GM12865 (cell line): ENCODE results near the gene KCNA1.

Experiments
- DNase-seq: peaks from one replicate; pipeline ENCODE4 v3.0.0; 2010; ENCODE audit warnings: low read depth
- H3K4me3 ChIP-seq: 2 replicates; pipeline ENCODE4 v1.5.1; 2011; ENCODE audit warnings: mild to moderate bottlenecking, low read depth, low read length, control low read depth
- CTCF ChIP-seq: IDR thresholded peaks from 2 replicates; pipeline ENCODE4 v1.5.1; 2011; ENCODE audit warnings: low read length, control low read depth, low read depth, inconsistent platforms; ENCODE audit not compliant: insufficient read depth; ENCODE audit errors: missing control alignments

KCNA1 gene

GRCh38 chr12:4958697-4959375 is 49.1 kb downstream of the KCNA1 start:
- no peak overlapping the region for H3K4me3 ChIP-seq
- TF ChIP-seq CTCF = no peak
- no peak for DNase-seq

DNA sequence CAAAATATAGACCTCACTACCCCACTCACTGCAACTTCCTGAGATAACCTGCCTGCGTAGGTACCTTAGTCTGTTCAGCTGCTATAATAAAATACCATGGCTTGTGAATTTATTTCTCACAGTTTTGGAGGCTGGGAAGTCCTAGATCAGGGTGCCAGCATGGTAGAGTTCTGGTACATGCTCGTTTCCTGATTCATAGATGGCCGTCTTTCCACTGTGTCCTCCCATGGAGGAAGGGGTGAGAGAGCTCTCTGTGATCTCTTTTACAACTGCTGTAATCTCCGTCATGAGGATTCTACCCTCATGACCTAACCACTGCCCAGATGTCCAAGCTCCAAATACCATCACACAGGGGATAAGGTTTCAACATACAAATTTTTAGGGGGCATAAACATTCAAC is 49.7 kb downstream of the KCNA1 start:
- H3K4me3 ChIP-seq = no peak overlapping the region
- TF ChIP-seq CTCF = no peak
- DNase-seq = no peak

DNA sequence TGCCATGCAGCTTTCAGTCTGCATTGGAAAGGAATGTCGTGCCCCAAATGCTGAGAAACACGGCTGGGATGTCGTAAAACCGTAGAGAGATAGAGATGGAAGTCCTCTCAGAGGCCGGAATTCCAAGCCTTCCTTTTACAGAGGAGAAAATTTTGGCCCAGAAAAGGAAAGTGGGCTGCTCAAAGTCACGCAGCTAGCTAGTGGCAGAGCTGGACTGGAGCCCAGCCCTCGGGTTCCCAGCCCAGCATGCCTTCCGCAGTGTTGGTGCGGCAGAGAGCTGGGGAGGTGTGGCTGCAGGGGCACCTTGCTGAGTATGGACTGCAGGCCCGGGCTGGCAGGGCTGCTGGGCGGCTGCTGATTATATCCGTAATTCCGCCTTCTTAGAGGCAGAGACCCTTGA is 50.3 kb downstream of the KCNA1 start:
- TF ChIP-seq CTCF = no peak
- H3K4me3 ChIP-seq = no peak overlapping the region
- no peak for DNase-seq

DNA sequence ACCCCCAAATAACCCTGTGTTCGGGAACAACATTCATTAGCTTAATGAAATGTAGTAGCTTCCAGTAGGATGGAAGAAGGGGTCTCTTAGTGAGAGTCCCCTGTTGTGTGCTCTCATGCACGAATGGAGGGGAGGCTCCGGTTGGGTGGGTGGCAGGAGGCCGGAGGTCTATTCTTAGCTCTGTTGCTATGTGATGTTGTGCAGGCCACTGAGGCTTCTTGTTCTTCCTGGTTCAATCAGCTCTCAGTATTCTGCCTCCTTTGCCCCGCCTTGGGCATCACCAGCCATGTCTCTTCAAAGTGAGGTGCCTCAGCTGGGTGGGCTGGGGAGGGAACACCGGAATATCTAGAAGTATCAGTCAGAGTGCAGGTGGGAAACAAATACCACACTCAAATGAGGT is 50.8 kb downstream of the KCNA1 start:
- DNase-seq = peak; percentile 52
- H3K4me3 ChIP-seq = no peak overlapping the region
- no peak for TF ChIP-seq CTCF

- no peak for TF ChIP-seq CTCF
- DNase-seq = no peak
- no peak overlapping the region for H3K4me3 ChIP-seq
Observed at GRCh38 chr12:4961311-4961710, 51.6 kb downstream of the KCNA1 start.

DNA sequence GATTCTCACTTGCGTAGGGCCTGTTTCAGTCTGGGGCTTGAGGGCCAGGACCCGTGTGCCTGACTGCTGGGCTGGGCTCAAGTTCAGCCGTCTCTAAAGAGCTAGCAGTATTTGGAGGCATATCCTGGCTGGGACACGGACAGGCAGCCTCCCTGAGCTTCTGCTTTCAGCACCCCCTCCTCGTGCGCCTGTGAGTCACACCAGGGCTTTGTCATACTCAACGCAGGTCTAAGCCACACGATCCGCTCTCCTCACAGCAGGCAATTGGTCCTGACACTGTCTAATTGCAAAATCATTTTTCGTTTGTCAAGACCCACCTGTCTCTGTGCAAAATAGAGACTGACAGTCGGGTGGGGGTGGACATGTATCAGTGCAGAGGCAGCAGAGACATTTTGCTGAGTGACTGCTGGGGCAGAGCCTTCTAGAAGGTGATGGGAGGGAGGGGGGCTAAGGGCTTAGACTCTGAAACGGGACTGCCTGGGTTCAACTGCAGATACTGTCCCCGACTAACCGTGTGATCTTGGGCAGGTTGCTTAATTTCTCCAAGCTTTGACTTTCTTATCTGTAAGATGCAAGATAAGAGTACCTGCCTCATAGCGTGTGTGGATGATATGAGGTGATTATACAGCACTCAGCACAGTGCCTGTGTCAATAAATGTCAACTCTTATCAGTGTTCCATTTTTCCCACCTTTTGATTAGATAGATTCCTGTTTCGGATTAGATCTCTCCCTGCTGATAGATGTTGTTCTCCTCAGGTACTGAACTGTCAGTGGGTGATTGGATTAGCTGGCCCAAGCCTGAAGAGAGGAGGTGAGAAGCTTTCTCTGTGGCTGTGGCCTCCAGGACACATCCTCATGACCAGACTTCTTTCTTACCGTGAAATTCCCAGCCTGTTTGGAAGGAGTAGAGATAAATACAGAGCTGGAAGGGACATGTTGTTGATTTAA is 53.1 kb downstream of the KCNA1 start:
- DNase-seq = peak; percentile 58
- no peak for TF ChIP-seq CTCF
- H3K4me3 ChIP-seq = no peak overlapping the region
